ENCODE data around the gene SRI. TPM values are rescaled to one million over a fixed set of nuclear protein-coding genes. Genes with fewer than 3 reads are reported as not detected.
"Not testable (repeated sequence)": the region's sequence is repeated elsewhere in the genome, so short reads cannot be mapped to it uniquely, and the experiment has no call there.

Gene SRI
- total and polyA plus RNA-seq, 3 donors from 2014 or later, result 53.1 to 96.1 (median 67.8) TPM

DNA sequence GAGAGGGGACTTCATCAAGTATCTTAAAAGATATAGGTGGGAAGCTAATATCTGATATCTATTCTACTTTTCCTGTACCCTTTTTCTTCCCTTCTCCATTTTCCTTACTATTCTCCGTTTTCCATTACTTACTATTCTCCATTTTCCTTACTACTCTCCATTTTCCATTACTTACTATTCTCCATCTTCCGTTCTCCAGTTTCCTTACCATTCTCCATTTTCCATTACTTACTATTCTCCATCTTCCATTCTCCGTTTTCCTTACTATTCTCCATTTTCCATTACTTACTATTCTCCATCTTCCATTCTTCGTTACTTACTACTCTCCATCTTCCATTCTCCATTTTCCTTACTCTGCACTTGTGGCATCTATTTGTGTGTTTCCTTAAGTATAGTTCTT lies 47.6 kb upstream of the SRI start:
- Histone ChIP-seq H3K9me3 (no peaks in the 10 kb centered on the region), H3K27me3 (no peaks in the 10 kb centered on the region), H3K4me1 (peaks cover 6% of the 10 kb centered on the region), H3K36me3 (ENCODE audit: low read depth, missing control alignments) (no peaks in the 10 kb centered on the region), H3K4me3 (no peak overlapping the region), H3K27ac (no peak overlapping the region)
- intact Hi-C loops (cut with DNase I; ENCODE audit: low total_unique reads), result no loop called here
- TF ChIP-seq, protein P1, sequence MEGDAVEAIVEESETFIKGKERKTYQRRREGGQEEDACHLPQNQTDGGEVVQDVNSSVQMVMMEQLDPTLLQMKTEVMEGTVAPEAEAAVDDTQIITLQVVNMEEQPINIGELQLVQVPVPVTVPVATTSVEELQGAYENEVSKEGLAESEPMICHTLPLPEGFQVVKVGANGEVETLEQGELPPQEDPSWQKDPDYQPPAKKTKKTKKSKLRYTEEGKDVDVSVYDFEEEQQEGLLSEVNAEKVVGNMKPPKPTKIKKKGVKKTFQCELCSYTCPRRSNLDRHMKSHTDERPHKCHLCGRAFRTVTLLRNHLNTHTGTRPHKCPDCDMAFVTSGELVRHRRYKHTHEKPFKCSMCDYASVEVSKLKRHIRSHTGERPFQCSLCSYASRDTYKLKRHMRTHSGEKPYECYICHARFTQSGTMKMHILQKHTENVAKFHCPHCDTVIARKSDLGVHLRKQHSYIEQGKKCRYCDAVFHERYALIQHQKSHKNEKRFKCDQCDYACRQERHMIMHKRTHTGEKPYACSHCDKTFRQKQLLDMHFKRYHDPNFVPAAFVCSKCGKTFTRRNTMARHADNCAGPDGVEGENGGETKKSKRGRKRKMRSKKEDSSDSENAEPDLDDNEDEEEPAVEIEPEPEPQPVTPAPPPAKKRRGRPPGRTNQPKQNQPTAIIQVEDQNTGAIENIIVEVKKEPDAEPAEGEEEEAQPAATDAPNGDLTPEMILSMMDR (IDR thresholded peaks at IDR 0.05), result no peak
- no peak for TF ChIP-seq POLR2A (IDR thresholded peaks at IDR 0.05)
- DNase-seq, result no peak
- WGBS, 2 donors, result 69 to 76% methylated on average over 4 of the region's 4 CpGs

DNA sequence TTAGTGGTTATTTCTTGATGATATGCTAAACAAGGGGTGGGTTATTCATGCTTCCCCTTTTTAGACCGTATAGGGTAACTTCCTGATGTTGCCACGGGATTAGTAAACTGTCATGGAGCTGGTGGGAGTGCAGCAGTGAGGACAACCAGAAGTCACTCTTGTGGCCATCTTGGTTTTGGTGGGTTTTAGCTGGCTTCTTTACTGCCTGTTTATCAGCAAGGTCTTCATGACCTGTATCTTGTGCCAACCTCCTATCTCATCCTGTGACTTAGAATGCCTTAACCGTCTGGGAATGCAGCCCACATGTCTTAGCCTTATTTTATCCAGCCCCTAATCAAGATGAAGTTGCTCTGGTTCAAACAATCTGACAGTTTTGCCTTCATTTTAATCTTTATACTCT lies 45.1 kb upstream of the SRI start:
- H3K27me3 ChIP-seq; H3K36me3 ChIP-seq (ENCODE audit: low read depth, missing control alignments); H3K4me3 ChIP-seq; H3K27ac ChIP-seq; H3K9me3 ChIP-seq; H3K4me1 ChIP-seq; intact Hi-C loops (cut with DNase I; ENCODE audit: low total_unique reads): not testable (repeated sequence)
- WGBS, 2 donors, result 52 to 53% methylated on average over 3 of the region's 3 CpGs
- DNase-seq, result peak; percentile 35

DNA sequence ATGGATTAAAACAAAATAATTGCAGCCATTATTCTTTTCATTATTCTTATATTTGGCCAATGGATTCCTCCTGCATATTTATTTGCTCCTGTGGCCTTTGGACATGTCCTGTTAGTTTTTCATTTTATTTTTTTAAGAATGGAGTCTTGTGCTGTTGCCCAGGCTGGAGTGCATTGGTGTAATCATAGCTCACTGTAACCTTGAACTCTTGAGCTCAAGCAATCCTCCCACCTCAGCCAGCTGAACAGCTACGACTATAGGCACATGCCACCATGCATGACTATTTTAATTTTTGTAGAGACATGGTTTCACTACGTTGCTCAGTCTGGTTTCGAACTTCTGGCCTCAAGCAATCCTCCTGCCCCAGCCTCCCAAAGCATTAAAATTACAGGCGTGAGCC lies 42.7 kb upstream of the SRI start:
- Histone ChIP-seq H3K9me3 (no peaks in the 10 kb centered on the region), H3K36me3 (ENCODE audit: low read depth, missing control alignments) (no peaks in the 10 kb centered on the region), H3K27ac (no peak overlapping the region), H3K4me3 (no peak overlapping the region), H3K4me1 (peaks cover 8% of the 10 kb centered on the region), H3K27me3 (no peaks in the 10 kb centered on the region)
- no peak for TF ChIP-seq POLR2A (IDR thresholded peaks at IDR 0.05)
- TF ChIP-seq, protein P1 (IDR thresholded peaks at IDR 0.05), result no peak
- intact Hi-C loops (cut with DNase I; ENCODE audit: low total_unique reads), result no loop called here
- WGBS, 2 donors, result 73 to 76% methylated on average over 4 of the region's 4 CpGs
- no peak for DNase-seq

DNA sequence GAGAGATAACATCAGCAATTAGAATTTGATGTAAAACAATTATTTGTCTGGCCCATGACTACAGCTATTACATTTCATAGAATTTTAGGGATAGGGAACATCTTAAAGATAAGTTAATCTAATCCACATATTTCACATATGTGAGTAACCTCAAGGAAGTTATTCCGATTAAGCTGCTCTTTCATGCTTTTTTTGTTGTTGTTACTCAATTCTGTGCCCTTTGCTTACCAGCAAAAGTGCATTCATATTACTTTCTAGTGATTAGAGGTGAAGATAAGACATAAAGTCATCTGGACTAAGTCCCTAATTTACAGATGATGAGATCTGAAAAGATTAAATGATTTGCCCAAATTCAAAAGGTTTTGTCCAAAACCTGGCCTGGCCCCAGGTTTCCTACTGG lies 40.9 kb upstream of the SRI start:
- no peak overlapping the region for H3K4me3 ChIP-seq

DNA sequence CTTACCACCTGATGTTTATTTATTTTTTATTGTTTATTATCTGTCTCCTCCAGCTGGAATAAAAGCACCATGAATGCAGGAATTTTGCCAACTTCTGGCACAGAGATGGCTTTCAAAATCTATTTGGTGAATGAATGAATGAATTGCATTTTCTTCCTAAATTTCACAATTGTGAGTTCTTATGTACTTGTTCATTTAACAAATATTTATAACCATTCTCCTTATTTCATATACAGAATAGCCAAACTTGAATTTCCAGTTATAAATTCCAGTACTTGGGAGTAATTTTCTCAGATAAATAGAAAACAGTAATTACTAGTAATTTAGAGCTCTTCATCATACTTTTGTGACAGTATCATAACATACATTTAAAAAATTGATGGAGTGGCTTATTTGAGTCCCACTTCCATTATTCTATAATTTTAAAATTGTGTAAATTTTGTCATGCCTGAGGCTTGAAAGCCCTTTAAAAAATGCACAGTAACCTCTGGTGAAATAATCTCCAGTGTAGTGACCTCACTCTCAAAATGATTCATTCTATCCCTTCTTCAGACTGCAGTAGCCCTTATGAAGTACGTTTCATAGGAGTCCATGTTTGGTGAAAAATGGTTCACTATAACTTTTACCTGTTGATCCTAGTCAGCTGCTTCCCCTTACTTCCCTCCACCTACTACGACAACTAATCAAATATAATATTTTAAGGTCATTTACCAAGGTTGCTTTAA lies 40.0 kb upstream of the SRI start:
- 67 to 71% methylated on average over 2 of the region's 2 CpGs for WGBS, 2 donors
- DNase-seq, result no peak
- intact Hi-C loops (cut with DNase I; ENCODE audit: low total_unique reads), result no loop called here
- H3K27me3 ChIP-seq, result no peaks in the 10 kb centered on the region
- H3K27ac ChIP-seq, result no peak overlapping the region
- H3K9me3 ChIP-seq, result no peaks in the 10 kb centered on the region
- no peaks in the 10 kb centered on the region for H3K36me3 ChIP-seq (ENCODE audit: low read depth, missing control alignments)
- no peak for TF ChIP-seq POLR2A (IDR thresholded peaks at IDR 0.05)
- TF ChIP-seq, protein P1 (IDR thresholded peaks at IDR 0.05), result no peak
- no peak overlapping the region for H3K4me3 ChIP-seq
- H3K4me1 ChIP-seq, result peaks cover 5% of the 10 kb centered on the region

More for the DNA sequence above, 40.9 kb upstream of the SRI start:
- 86 to 93% methylated on average over 1 of the region's 1 CpG for WGBS, 2 donors
- Histone ChIP-seq H3K27ac (no peak overlapping the region), H3K27me3 (no peaks in the 10 kb centered on the region), H3K36me3 (ENCODE audit: low read depth, missing control alignments) (no peaks in the 10 kb centered on the region), H3K4me1 (peaks cover 8% of the 10 kb centered on the region), H3K9me3 (no peaks in the 10 kb centered on the region)
- intact Hi-C loops (cut with DNase I; ENCODE audit: low total_unique reads), result no loop called here
- no peak for DNase-seq
- TF ChIP-seq, protein P1 (IDR thresholded peaks at IDR 0.05), result no peak
- no peak for TF ChIP-seq POLR2A (IDR thresholded peaks at IDR 0.05)

DNA sequence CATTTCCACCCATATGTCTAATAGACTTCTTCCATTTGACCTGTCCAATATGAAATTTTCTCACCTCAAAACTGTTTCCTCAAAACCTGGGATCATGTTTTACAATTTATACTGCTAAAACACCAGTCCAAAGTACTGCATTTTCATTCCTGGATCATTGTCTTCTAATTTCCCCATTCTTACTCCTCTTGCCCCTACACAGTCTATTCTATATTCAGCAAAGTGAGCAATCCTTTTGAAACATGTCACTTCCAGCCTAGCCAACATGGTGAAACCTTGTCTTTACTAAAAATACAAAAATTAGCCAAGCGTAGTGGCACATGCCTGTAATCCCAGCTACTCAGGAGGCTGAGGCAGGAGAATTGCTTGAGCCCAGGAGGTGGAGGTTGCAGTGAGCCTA lies 38.5 kb upstream of the SRI start:
- intact Hi-C loops (cut with DNase I; ENCODE audit: low total_unique reads); H3K9me3 ChIP-seq; H3K4me1 ChIP-seq; DNase-seq; H3K4me3 ChIP-seq; H3K27ac ChIP-seq; H3K36me3 ChIP-seq (ENCODE audit: low read depth, missing control alignments); H3K27me3 ChIP-seq: not testable (repeated sequence)
- 100% methylated on average over 1 of the region's 1 CpG for WGBS, 2 donors

Measured in testis (tissue), 3 donors.